ENCODE data around the gene KRTAP2-1. TPM values are rescaled to one million over a fixed set of nuclear protein-coding genes. Genes with fewer than 3 reads are reported as not detected.

KRTAP2-1 gene
- total and polyA plus RNA-seq, 2 of the 13 experiments (the other 11 are each of a cell fraction or from before 2014, with no cell fraction given) = not detected

GRCh38 chr17:41009301-41009760 lies 37.8 kb downstream of the KRTAP2-1 start (continued):
- TF ChIP-seq ZBTB25 (CRISPR knock-in tag; IDR thresholded peaks at IDR 0.05) = peak; percentile 80
- no peak for TF ChIP-seq ZNF567 (CRISPR knock-in tag; IDR thresholded peaks at IDR 0.05; ENCODE audit: borderline replicate concordance)
- TF ChIP-seq FOXC1 (CRISPR knock-in tag; IDR thresholded peaks at IDR 0.05; ENCODE audit: borderline replicate concordance) = no peak
- TF ChIP-seq ZKSCAN5 (CRISPR knock-in tag; IDR thresholded peaks at IDR 0.05) = no peak
- no peak for TF ChIP-seq ZNF274 (CRISPR knock-in tag; IDR thresholded peaks at IDR 0.05)
- TF ChIP-seq CTCF (CRISPR knock-in tag; IDR thresholded peaks at IDR 0.05) = no peak
- no peak for TF ChIP-seq KDM2A (CRISPR knock-in tag; IDR thresholded peaks at IDR 0.05; ENCODE audit: borderline replicate concordance, low read depth)
- no peak for TF ChIP-seq ZFP36L2 (CRISPR knock-in tag; IDR thresholded peaks at IDR 0.05)
- no peak for TF ChIP-seq NFATC3 (CRISPR knock-in tag; IDR thresholded peaks at IDR 0.05)
- no peak for TF ChIP-seq ZNF34 (CRISPR knock-in tag; IDR thresholded peaks at IDR 0.05; ENCODE audit: borderline replicate concordance)
- TF ChIP-seq ZNF350 (CRISPR knock-in tag; IDR thresholded peaks at IDR 0.05; ENCODE audit: borderline replicate concordance, low read depth) = no peak
- no peak for TF ChIP-seq ZNF839 (CRISPR knock-in tag; IDR thresholded peaks at IDR 0.05; ENCODE audit: borderline replicate concordance)
- no peak for TF ChIP-seq PRDM10 (CRISPR knock-in tag; IDR thresholded peaks at IDR 0.05; ENCODE audit: low read depth)
- peak; percentile 74; the same call in 1 of the 2 replicates for TF ChIP-seq RERE (CRISPR knock-in tag; IDR thresholded peaks at IDR 0.05; ENCODE audit: low read depth)
- no peak for TF ChIP-seq ZNF205 (CRISPR knock-in tag; IDR thresholded peaks at IDR 0.05)

Data from HepG2 (cell line).